ENCODE data around the gene CNTNAP2.

DNA sequence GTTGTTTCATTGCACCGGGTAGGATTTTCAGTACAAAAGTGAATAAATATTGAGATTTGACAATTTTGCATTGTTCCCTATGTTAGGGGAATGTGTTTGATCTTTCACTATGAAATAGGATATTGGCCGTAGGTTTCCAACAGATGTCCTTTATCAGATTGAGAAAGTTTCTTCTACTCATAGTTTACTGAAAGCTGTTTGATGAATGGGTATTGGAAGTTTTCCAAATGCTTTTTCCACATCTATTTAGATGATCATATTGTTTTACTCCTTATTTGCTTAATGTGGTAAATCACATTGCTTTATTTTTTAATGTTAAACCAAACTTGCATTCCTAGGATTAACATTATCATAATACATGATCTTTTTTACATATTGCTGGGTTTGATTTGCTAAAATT lies 2296.1 kb downstream of the CNTNAP2 start:
- TF ChIP-seq, protein P1, sequence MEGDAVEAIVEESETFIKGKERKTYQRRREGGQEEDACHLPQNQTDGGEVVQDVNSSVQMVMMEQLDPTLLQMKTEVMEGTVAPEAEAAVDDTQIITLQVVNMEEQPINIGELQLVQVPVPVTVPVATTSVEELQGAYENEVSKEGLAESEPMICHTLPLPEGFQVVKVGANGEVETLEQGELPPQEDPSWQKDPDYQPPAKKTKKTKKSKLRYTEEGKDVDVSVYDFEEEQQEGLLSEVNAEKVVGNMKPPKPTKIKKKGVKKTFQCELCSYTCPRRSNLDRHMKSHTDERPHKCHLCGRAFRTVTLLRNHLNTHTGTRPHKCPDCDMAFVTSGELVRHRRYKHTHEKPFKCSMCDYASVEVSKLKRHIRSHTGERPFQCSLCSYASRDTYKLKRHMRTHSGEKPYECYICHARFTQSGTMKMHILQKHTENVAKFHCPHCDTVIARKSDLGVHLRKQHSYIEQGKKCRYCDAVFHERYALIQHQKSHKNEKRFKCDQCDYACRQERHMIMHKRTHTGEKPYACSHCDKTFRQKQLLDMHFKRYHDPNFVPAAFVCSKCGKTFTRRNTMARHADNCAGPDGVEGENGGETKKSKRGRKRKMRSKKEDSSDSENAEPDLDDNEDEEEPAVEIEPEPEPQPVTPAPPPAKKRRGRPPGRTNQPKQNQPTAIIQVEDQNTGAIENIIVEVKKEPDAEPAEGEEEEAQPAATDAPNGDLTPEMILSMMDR (IDR thresholded peaks at IDR 0.05) = no peak
- no peak for TF ChIP-seq POLR2A (IDR thresholded peaks at IDR 0.05)
- no peak for TF ChIP-seq POLR2AphosphoS5 (IDR thresholded peaks at IDR 0.05; ENCODE audit: insufficient read depth in 1 of 2, low read depth in 1 of 2)
